ENCODE data around the gene NLK. TPM values are rescaled to one million over a fixed set of nuclear protein-coding genes. Genes with fewer than 3 reads are reported as not detected.

The NLK gene
- total and polyA plus RNA-seq, 2 donors (not counting 1 experiment from before 2014, with no cell fraction given), result 12.7 to 24.8 TPM

DNA sequence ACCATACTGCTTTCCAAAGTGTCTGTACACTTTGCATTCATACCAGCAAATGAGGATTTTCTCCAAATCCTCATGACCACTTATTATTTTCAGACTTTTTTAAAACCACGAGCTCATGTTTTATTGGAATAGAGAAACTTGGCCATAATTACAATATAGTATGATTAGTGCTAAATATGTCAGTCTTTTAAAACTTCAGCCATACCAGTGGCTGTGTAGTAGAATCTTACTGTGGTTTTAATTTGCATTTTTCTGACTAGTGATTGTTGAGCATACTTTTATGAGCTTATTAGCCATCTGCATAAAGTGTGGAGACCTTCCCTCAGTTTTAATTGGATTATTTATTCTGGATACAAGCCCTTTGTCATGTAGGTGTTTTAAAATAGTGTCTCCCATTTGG, 57.8 kb downstream of the NLK start:
- H3K27me3 Mint-ChIP-seq, result no peaks in the 10 kb centered on the region
- no peak overlapping the region for H3K27ac ChIP-seq (ENCODE audit: low read length in 2 of 2)
- peaks cover 40% of the 10 kb centered on the region for H3K4me1 Mint-ChIP-seq
- no peak overlapping the region for H3K4me2 ChIP-seq (replicated peaks; ENCODE audit: low read depth, low read length, poor library complexity, severe bottlenecking)
- H3K79me2 ChIP-seq (ENCODE audit: control insufficient read depth, insufficient read depth, low read length), result peaks cover 36% of the 10 kb centered on the region
- POLR2A ChIA-PET, result no interaction called here
- intact Hi-C loops (cut with micrococcal nuclease), result no loop called here
- peaks cover 12 to 29% of the 10 kb centered on the region in 2 donors for H3K4me1 ChIP-seq (ENCODE audit: control insufficient read depth in 2 of 2, insufficient read depth in 2 of 2, low read length in 2 of 2)
- CTCF ChIA-PET, result no interaction called here
- no peak overlapping the region for H2AFZ ChIP-seq (ENCODE audit: insufficient read depth, low read depth, low read length, poor library complexity, severe bottlenecking)
- no peak overlapping the region for H3K4me3 Mint-ChIP-seq
- H3K36me3 ChIP-seq (replicated peaks in 1 of 2; ENCODE audit: control extremely low read depth in 1 of 2, control insufficient read depth in 1 of 2, extremely low read depth in 1 of 2, insufficient read depth in 2 of 2, low read length in 1 of 2), result no peaks in the 10 kb centered on the region
- H3K9me3 Mint-ChIP-seq (ENCODE audit: insufficient read depth), result no peaks in the 10 kb centered on the region
- no peak overlapping the region for H3K4me3 ChIP-seq (ENCODE audit: control extremely low read depth in 1 of 5, extremely low read depth in 1 of 5, insufficient read depth in 1 of 5, low read depth in 2 of 5, low read length in 4 of 5)
- no peaks in the 10 kb centered on the region for H3K27me3 ChIP-seq (replicated peaks in 1 of 4; ENCODE audit: control extremely low read depth in 1 of 4, control insufficient read depth in 3 of 4, insufficient read depth in 4 of 4, low read length in 3 of 4)
- no CpG with 5 or more reads among the region's 1 CpG for WGBS (ENCODE audit: insufficient coverage)
- no peak for TF ChIP-seq CTCF (IDR thresholded peaks at IDR 0.05)
- no peak for TF ChIP-seq EZH2 (IDR thresholded peaks at IDR 0.05; ENCODE audit: borderline replicate concordance, insufficient read depth, low read depth, low read length, poor library complexity, severe bottlenecking)
- DNase-seq, result no peak
- H3K9ac ChIP-seq (ENCODE audit: low read length), result no peak overlapping the region
- H3K27ac Mint-ChIP-seq, result no peak overlapping the region
- ATAC-seq (ENCODE audit: low read depth), result no peak
- no peaks in the 10 kb centered on the region for H4K20me1 ChIP-seq (ENCODE audit: control insufficient read depth, insufficient read depth, low read length, poor library complexity, severe bottlenecking)
- H3K9me3 ChIP-seq (ENCODE audit: control extremely low read depth in 1 of 3, control insufficient read depth in 2 of 3, insufficient read depth in 1 of 3, low read length in 2 of 3), result peaks cover 0 to 1% (median 0%) of the 10 kb centered on the region in 3 donors

- Mint-ChIP-seq H3K27ac (no peak overlapping the region), H3K4me1 (peaks cover 38% of the 10 kb centered on the region), H3K9me3 (ENCODE audit: insufficient read depth) (no peaks in the 10 kb centered on the region), H3K4me3 (no peak overlapping the region), H3K27me3 (no peaks in the 10 kb centered on the region)
- TF ChIP-seq CTCF (IDR thresholded peaks at IDR 0.05), result no peak
- no peak for TF ChIP-seq EZH2 (IDR thresholded peaks at IDR 0.05; ENCODE audit: borderline replicate concordance, insufficient read depth, low read depth, low read length, poor library complexity, severe bottlenecking)
- DNase-seq (no peak), ATAC-seq (ENCODE audit: low read depth) (no peak)
- peaks cover 31% of the 10 kb centered on the region for H3K79me2 ChIP-seq (ENCODE audit: control insufficient read depth, insufficient read depth, low read length)
- H3K4me3 ChIP-seq (ENCODE audit: control extremely low read depth in 1 of 5, extremely low read depth in 1 of 5, insufficient read depth in 1 of 5, low read depth in 2 of 5, low read length in 4 of 5), result no peak overlapping the region
- peaks cover 12 to 29% of the 10 kb centered on the region in 2 donors for H3K4me1 ChIP-seq (ENCODE audit: control insufficient read depth in 2 of 2, insufficient read depth in 2 of 2, low read length in 2 of 2)
- no peak overlapping the region for H2AFZ ChIP-seq (ENCODE audit: insufficient read depth, low read depth, low read length, poor library complexity, severe bottlenecking)
- H3K9ac ChIP-seq (ENCODE audit: low read length), result no peak overlapping the region
- H3K9me3 ChIP-seq (ENCODE audit: control extremely low read depth in 1 of 3, control insufficient read depth in 2 of 3, insufficient read depth in 1 of 3, low read length in 2 of 3), result peaks cover 0 to 1% (median 0%) of the 10 kb centered on the region in 3 donors
- intact Hi-C loops (cut with micrococcal nuclease), result no loop called here
- ChIA-PET CTCF (no interaction called here), POLR2A (no interaction called here)
- H3K27me3 ChIP-seq (replicated peaks in 1 of 4; ENCODE audit: control extremely low read depth in 1 of 4, control insufficient read depth in 3 of 4, insufficient read depth in 4 of 4, low read length in 3 of 4), result no peaks in the 10 kb centered on the region
- WGBS (ENCODE audit: insufficient coverage), result no CpG with 5 or more reads among the region's 1 CpG
- no peaks in the 10 kb centered on the region for H4K20me1 ChIP-seq (ENCODE audit: control insufficient read depth, insufficient read depth, low read length, poor library complexity, severe bottlenecking)
- no peak overlapping the region for H3K27ac ChIP-seq (ENCODE audit: low read length in 2 of 2)
- no peaks in the 10 kb centered on the region for H3K36me3 ChIP-seq (replicated peaks in 1 of 2; ENCODE audit: control extremely low read depth in 1 of 2, control insufficient read depth in 1 of 2, extremely low read depth in 1 of 2, insufficient read depth in 2 of 2, low read length in 1 of 2)
- no peak overlapping the region for H3K4me2 ChIP-seq (replicated peaks; ENCODE audit: low read depth, low read length, poor library complexity, severe bottlenecking)
Observed at GRCh38 chr17:28100936-28101335, 58.5 kb downstream of the NLK start.

Measured in B cell (primary cell).